HL-60 (cell line): ENCODE results near the gene TIGD1.

Experiments
- DNase-seq, 2 experiments: peaks; one replicate each; pipeline ENCODE4 v3.0.0-alpha.2; 2010 to 2020; ENCODE audit warnings: low read depth in 1 of 2, low spot score in 1 of 2
- H3K27ac ChIP-seq: fragments of 250-450 bp; sonication (Bioruptor Pico); replicated peaks from 2 replicates; pipeline ENCODE4 v1.5.1; 2020; ENCODE audit warnings: mild to moderate bottlenecking, moderate library complexity
- H3K27me3 ChIP-seq: fragments of 250-450 bp; sonication (Bioruptor Pico); 2 replicates; pipeline ENCODE4 v1.5.1; 2021; ENCODE audit warnings: mild to moderate bottlenecking, moderate library complexity; ENCODE audit not compliant: insufficient read depth, poor library complexity, severe bottlenecking
- H3K4me3 ChIP-seq: replicated peaks from 2 replicates; pipeline ENCODE4 v1.5.1; 2011; ENCODE audit warnings: mild to moderate bottlenecking, control low read depth, low read length; ENCODE audit not compliant: insufficient read depth
- CTCF ChIP-seq: IDR thresholded peaks from one replicate; pipeline ENCODE4 v1.5.1; 2011; ENCODE audit warnings: low read length, control low read depth, inconsistent platforms; ENCODE audit not compliant: insufficient read depth
- GABPA ChIP-seq: IDR thresholded peaks from 2 replicates; pipeline ENCODE4 v1.6.1; 2012; ENCODE audit warnings: low read depth
- POLR2AphosphoS5 ChIP-seq: IDR thresholded peaks from 2 replicates; pipeline ENCODE4 v1.6.1; 2012; ENCODE audit warnings: low read depth
- SPI1 ChIP-seq: IDR thresholded peaks from 2 replicates; pipeline ENCODE4 v1.6.1; 2012; ENCODE audit warnings: low read depth, mild to moderate bottlenecking, borderline replicate concordance
- TF ChIP-seq, protein P1 (sequence below): IDR thresholded peaks from 2 replicates; pipeline ENCODE4 v1.6.1; 2012; ENCODE audit warnings: low read depth; ENCODE audit not compliant: insufficient replicate concordance

TIGD1 gene

DNA sequence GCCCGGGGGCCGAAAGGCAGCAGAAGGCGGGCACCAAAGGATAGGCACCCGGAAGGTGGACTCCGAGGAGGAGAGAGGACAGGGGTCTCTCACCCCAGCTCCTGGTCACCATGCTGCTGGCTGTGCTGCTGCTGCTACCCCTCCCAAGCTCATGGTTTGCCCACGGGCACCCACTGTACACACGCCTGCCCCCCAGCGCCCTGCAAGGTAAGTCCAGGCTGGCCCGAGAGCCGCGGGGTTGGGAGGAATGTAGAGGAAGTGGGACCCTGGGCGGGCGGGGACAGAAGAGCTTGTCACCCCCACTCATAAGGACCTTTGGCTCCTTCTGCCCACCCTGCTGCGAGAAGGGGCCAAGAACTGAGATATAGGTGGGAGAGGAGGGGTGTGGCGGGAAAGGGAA lies 29.9 kb downstream of the TIGD1 start:
- peaks cover 25% of the 10 kb centered on the region for H3K27me3 ChIP-seq
- no peak for TF ChIP-seq SPI1
- TF ChIP-seq GABPA = no peak
- TF ChIP-seq, protein P1, sequence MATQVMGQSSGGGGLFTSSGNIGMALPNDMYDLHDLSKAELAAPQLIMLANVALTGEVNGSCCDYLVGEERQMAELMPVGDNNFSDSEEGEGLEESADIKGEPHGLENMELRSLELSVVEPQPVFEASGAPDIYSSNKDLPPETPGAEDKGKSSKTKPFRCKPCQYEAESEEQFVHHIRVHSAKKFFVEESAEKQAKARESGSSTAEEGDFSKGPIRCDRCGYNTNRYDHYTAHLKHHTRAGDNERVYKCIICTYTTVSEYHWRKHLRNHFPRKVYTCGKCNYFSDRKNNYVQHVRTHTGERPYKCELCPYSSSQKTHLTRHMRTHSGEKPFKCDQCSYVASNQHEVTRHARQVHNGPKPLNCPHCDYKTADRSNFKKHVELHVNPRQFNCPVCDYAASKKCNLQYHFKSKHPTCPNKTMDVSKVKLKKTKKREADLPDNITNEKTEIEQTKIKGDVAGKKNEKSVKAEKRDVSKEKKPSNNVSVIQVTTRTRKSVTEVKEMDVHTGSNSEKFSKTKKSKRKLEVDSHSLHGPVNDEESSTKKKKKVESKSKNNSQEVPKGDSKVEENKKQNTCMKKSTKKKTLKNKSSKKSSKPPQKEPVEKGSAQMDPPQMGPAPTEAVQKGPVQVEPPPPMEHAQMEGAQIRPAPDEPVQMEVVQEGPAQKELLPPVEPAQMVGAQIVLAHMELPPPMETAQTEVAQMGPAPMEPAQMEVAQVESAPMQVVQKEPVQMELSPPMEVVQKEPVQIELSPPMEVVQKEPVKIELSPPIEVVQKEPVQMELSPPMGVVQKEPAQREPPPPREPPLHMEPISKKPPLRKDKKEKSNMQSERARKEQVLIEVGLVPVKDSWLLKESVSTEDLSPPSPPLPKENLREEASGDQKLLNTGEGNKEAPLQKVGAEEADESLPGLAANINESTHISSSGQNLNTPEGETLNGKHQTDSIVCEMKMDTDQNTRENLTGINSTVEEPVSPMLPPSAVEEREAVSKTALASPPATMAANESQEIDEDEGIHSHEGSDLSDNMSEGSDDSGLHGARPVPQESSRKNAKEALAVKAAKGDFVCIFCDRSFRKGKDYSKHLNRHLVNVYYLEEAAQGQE = no peak
- no peak for TF ChIP-seq CTCF
- no peak for TF ChIP-seq POLR2AphosphoS5
- no peak overlapping the region for H3K27ac ChIP-seq
- DNase-seq = no peak
- no peak overlapping the region for H3K4me3 ChIP-seq

- no peak for DNase-seq
- Histone ChIP-seq H3K27ac (no peak within 1 kb of the TSS), H3K4me3 (no peak within 1 kb of the TSS), H3K27me3 (peaks cover 25% of the 10 kb centered on the region)
- TF ChIP-seq POLR2AphosphoS5 (no peak), GABPA (no peak), SPI1 (no peak), CTCF (no peak)
- TF ChIP-seq, protein P1 = no peak
Observed at GRCh38 chr2:232519581-232520438, 30.5 kb downstream of the TIGD1 start, which contains the start of gene PRSS56. PRSS56 (plus strand) TSS chr2:232520388; CDS start chr2:232520599, 211 bp downstream.

- H3K27me3 ChIP-seq = peaks cover 16% of the 10 kb centered on the region
- TF ChIP-seq POLR2AphosphoS5 = no peak
- TF ChIP-seq, protein P1 = no peak
- TF ChIP-seq SPI1 = no peak
- TF ChIP-seq CTCF = no peak
- no peak for TF ChIP-seq GABPA
- DNase-seq = no peak
- H3K4me3 ChIP-seq = no peak overlapping the region
- no peak overlapping the region for H3K27ac ChIP-seq
Observed at GRCh38 chr2:232518844-232519243, 31.5 kb downstream of the TIGD1 start.
